HG02840 (cell line): Measurements from ENCODE around the gene UQCC3.
"Not testable (repeated sequence)": the region's sequence is repeated elsewhere in the genome, so short reads cannot be mapped to it uniquely, and the experiment has no call there.

Experiments
- ATAC-seq: cut with Tn5 transposase; IDR thresholded peaks from one replicate; pipeline ENCODE4 v1.9.1; 2021; ENCODE audit warnings: mild to moderate bottlenecking, moderate library complexity, moderate number of reproducible peaks; ENCODE audit not compliant: unreplicated experiment, low FRiP score

The UQCC3 gene

DNA sequence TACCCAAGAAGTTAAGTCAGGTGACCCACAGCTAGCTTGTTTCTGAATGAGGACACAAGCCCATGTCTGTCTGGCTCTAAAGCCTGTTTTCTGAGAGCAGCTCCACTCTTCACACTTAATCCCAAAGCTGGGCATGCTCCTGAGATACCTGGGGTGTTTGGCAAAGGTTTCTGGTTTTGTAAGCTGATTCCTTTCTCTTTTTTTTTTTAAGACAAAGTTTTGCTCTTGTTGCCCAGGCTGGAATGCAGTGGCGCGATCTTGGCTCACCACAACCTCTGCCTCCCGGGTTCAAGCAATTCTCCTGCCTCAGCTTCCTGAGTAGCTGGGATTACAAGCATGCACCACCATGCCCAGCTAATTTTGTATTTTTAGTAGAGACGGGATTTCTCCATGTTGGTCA, 22.2 kb downstream of the UQCC3 start:
- ATAC-seq, result not testable (repeated sequence)

- no peak for ATAC-seq
These were observed 23.1 kb downstream of the UQCC3 start for GRCh38 chr11:62694455-62695167.

DNA sequence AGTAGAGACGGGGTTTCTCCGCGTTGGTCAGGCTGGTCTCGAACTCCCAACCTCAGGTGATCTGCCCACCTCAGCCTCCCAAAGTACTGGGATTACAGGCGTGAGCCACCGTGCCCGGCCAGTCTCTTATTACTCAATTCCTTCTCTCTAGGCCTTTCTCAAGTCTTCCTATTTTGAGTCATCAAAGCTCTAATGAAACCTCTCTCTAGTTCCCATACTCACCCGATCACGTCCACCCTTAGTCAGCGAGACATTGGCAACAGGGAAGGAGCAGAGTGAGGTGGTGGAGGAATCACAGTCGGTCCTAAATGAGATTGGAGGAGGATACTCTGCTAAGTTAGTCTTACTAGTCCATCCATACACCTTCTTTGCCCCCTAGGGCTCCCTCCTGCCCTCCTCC, 30.8 kb downstream of the UQCC3 start:
- no peak for ATAC-seq

GRCh38 chr11:62703921-62704320, 32.4 kb downstream of the UQCC3 start:
- ATAC-seq, result not testable (repeated sequence)

DNA sequence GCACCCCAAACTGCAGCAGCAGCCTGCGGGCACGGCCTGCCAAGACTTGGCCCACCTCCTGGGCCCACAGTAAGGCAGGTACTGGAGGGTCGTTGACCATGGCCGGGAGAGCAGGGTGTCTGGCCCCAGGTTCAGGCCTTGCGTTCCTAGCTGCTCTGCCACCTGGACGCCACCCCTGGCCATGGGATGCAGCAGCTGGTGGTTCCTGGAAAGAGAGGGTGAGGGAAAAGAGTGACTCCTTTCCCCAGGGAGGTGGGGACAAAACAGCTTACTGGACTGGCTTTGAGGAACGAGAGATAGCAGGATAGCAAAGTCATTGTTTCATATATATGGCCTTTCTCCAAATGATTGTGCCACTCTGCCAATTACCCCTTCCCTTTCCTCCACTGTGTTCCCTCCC, 33.9 kb downstream of the UQCC3 start:
- ATAC-seq, result no peak

DNA sequence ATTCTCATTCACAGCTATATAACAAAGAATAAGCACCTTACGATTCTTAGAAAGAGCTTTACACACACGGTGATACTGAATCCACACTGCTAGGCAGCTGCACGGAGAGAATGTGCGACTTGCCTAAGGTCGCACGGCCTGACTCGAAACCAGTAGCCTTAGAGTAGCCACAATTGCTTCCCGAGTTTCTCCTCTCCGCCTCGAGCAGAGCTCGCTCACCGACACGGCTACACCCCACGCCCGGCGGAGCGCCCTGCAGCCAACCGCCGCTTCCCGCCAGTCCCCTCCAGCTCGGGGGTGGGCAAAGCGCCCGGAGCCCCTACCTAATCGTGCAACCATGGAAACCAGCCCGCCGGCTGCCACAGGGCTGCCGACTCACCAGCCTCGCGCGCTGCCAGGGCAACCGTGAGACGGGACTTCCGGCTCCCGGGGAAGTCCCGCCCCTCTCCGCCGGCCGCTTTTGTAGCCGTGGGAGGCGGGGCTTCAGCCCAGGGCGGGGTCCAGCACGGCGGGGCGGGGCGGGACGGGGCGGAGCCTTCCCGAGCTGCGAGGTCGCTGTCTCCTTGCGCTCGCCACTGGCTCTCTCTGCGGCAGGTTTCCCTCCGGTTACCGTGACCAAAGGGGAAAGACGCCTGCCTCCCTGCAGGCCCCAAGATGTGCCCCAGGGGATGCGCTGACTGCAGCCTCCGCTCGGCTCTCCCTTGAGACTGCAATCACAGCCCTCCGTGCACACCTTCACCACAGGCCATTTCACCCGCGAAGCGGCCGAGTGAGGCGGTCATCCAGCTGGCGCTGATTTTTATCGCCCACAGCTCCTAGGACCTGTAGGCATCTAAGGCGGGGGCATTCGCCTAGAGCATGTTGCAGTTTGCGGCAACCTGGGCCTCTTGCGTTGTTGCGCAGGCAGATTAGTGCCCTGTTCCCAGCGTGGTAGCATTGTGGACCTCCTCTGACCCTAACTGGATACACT, 34.7 kb downstream of the UQCC3 start:
- no peak for ATAC-seq

DNA sequence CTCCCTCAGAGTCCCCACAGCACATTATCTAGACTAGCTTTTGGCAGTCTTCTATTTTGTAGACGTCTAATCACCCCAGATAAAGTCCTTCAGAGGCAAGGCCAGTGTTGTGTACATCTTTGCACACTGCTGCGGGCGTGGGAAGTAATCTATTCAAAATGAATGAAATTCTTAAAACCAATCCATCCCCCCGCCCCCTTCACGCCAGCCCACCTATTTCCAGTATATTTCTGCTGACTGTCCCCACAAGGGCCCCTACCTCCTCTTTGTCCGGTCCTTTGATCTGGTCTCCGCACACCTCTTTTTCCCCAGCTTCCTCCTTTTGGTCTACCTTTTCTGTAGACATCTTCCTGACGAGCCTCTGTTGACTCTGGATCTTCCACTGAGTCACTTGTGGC, 35.4 kb downstream of the UQCC3 start:
- ATAC-seq, result no peak

- ATAC-seq, result no peak
These were observed 35.9 kb downstream of the UQCC3 start, which contains the start of the genes BSCL2 and GNG3 for GRCh38 chr11:62707277-62707861. Gene BSCL2, minus strand, starts transcription at chr11:62707424. Its CDS starts 229 bp downstream, at chr11:62707195. Gene GNG3, plus strand, starts transcription at chr11:62707676. Its CDS starts 620 bp downstream, at chr11:62708296.

- ATAC-seq, result no peak
These were observed 36.9 kb downstream of the UQCC3 start for GRCh38 chr11:62708392-62708791.

DNA sequence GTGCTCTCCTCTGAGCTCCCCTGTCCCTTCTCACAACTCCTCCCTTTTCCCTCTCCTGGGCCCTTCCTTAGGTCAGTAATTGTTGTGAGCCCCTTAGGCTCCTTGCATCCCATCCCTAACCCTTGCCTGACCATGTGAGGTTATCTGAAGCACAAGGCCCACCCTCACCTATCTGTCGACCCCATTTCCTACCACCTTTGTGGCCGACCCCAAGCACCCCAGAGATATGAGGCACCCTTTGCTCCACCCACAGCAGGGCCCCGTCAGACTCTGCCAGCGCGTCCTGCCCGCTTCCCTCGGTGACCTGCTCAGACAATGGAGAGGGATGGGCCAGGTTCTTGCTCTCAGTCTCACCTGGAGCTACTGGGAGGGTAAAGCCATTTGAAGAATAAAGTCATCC, 37.3 kb downstream of the UQCC3 start:
- ATAC-seq, result no peak

DNA sequence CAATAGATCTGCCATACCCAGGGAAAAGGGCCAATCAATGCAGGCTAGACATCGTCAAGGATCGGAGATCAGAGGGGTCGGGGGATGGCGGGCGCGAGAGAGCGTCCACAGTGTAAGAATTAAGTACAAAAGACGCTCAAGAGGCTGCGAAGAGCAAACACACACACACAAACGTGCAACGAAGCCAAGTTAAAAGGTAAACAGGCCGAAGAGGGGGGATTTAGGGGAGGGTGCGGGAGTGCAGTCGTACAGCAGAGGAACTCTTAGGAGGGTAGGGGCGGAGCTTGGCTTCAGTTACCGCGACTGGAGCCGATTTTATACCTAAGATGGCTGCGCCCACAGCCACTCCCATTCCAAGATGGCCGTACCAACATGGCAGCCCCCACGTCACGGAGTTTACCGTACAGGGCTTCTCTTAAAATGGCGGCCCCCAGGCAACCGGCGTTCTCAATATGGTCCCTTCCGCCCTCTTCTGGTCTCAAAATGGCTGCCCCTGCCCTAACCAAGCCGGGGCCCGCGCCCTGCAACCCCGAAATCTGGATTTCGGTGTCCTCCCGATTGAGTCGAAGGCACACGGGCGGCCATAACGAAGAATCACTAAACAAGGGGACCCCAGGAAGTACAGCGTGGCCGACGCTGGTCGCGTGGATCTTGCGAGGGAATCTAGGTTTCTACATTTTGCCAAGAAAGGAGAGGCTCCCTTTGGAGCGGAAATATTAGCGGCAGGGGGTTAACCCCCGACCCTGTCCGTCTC, 38.0 kb downstream of the UQCC3 start:
- ATAC-seq, result peak; percentile 56

GRCh38 chr11:62710001-62710345, 38.5 kb downstream of the UQCC3 start:
- no peak for ATAC-seq

GRCh38 chr11:62712276-62712812, 40.9 kb downstream of the UQCC3 start:
- no peak for ATAC-seq

DNA sequence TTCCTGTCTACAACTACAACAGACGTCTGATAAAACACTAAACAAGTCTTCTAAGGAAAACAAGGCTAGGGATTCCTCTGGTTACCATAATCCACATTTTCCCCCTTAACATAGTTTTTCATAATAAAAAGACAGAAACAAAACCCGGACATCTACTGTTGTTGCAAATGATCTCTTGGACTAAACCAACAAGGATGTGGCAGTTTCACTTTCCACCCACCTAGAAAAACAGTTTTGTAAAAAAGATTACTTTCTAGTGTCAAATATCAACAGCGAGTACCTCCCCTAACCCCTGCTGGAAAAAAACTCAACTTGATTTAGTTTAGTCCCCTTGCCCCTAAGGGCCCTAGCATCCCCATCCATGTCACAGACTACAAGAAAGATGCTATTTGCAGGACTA, 41.4 kb downstream of the UQCC3 start:
- no peak for ATAC-seq

GRCh38 chr11:62713343-62713742, 41.9 kb downstream of the UQCC3 start:
- ATAC-seq, result no peak

DNA sequence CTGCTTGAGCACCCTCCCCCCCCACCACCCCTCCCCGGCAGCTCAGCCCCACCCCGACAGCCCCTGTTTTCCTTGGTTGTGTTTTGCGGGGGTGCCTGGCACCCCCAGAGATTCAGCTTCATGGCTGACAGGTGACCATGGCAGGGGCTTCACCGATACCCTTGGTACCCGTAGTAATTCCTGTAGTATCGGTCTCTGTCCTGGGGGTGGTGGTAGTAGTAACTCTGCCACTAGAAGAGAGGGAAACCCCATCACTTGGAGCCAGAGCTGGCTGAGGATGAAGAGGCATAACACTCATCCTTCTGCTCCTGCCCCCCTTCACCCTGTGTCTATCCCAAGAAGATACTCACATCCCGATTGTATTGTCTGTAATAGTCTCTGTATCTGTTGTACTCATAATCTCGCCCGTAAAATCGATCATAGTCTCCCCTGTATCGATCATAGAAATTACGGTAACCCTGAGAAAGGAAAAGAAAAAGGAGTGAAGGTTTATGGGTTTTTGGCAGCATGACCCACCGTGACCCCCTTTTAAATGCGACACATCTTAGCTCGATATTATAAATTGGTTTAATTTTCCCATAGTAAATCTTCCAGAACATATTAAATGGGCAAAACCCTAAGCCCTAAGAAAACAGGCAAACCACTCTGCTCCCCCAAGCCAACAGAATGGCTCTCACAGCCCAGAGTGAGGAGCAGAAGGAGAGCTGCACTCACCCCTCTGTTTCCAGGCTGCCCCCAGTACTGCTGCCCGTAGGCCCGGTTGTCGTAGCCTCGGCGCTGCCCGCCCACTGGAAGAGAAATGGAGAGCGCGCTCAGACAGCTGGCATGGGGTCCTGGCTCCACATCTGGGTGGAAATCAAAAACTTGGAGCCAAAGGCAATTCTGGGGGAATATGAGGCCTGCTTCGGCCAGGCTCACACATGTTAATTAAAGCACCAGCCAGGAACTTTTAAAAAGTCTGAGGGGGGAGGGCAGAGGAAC, 44.0 kb downstream of the UQCC3 start:
- no peak for ATAC-seq

GRCh38 chr11:62716206-62716605, 44.7 kb downstream of the UQCC3 start:
- ATAC-seq, result no peak

DNA sequence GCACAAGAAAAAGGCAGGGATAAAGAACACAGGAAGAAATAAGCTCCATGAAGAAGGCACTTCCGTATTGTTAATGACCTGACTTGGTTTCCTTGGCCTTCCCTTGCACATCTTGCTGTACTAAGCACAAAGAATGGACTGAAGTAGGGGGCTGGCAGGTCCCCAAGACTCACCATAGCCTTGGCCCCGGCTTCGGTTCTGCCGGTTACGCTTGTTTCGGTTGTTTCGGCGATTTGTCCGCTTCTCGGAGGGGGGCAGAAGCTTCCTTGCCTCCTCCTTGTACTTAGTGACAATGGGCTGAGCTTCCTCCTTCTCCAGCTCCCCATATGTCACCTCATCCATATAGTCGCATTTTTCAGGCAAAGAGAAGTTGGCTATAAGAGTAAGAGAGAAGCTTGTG, 45.3 kb downstream of the UQCC3 start:
- ATAC-seq, result no peak
